ENCODE measurements around the gene CCL28. TPM values are rescaled to one million over a fixed set of nuclear protein-coding genes. Genes with fewer than 3 reads are reported as not detected.

The CCL28 gene
- total and polyA plus RNA-seq, 10 of the 15 experiments (the other 5 are each of a cell fraction or from before 2014, with no cell fraction given) = 1.5 to 7.5 (median 4.4) TPM

DNA sequence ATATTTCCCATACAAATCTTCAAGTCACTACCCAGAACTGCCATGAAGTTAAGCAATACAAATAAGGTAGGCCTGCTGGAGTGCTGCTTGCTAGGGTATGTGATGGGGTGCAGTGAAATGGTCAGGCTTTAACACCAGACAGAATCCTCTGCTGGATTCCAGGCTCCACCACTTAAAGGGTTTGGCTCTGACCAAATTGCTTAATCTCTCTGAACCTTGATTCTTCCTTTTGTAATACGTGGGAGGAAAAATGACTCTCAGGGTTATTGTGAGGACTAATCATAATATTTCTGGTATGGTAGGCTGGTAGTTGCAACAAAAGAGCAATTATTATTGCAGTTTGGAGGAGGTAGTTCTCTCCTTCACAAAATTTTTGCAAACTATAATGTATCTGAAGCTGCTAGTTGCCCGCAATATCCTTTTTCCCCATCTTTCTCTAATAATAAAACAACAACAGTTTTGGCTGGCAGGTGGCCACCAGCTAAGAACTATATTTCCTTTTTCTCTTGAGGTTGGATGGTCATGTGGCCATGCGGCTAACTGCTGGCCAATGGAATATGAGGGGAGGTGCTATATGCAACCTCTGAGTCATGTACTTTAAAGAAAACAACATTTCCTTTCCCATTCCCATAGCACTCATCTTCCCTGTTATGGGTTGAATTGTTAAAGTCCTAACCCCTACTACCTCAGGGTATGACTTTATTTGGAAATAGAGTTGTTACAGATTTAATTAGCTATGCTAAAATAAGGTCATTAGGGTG, 44.1 kb downstream of the CCL28 start:
- ATAC-seq = no peak
- H3K9ac ChIP-seq (ENCODE audit: control insufficient read depth, insufficient read depth, low read length) = no peak overlapping the region
- intact Hi-C loops (cut with micrococcal nuclease; ENCODE audit: unreplicated experiment) (no loop called here), in situ Hi-C loops (cut with MboI) (no loop called here)
- H3K9me3 ChIP-seq (replicated peaks; ENCODE audit: control insufficient read depth, insufficient read depth, low read length) = no peaks in the 10 kb centered on the region
- ChIA-PET SMC1A (ENCODE audit: uncharacterized antibody, unreplicated experiment) (no interaction called here), POLR2A (interaction anchor here (0.5 kb wide), 1 partner anchor 246 kb away, joined by 8 read pairs; no protein-coding TSS in a partner anchor), CTCF (no interaction called here), RAD21 (ENCODE audit: unreplicated experiment) (no interaction called here)
- WGBS (ENCODE audit: insufficient coverage, insufficient replicate concordance, low lambda C conversion rate, missing lambda C conversion rate) = 98% methylated on average over 3 of the region's 3 CpGs
- H3K27ac ChIP-seq (ENCODE audit: control insufficient read depth, insufficient read depth) = no peak overlapping the region
- DNase-seq (ENCODE audit: low read depth, low spot score) = no peak
- no peaks in the 10 kb centered on the region for H3K79me2 ChIP-seq (ENCODE audit: control insufficient read depth, insufficient read depth, low read length)
- no peak overlapping the region for H3K4me2 ChIP-seq (ENCODE audit: control insufficient read depth, insufficient read depth)
- H2AFZ ChIP-seq (ENCODE audit: control insufficient read depth, low read depth, low read length) = no peak overlapping the region
- H4K20me1 ChIP-seq (ENCODE audit: control insufficient read depth, insufficient read depth) = no peaks in the 10 kb centered on the region
- TF ChIP-seq TAF1 (IDR thresholded peaks at IDR 0.05; ENCODE audit: borderline replicate concordance, low read depth, low read length) (no peak), SMC3 (IDR thresholded peaks at IDR 0.05; ENCODE audit: borderline replicate concordance, low read length) (no peak), LARP7 (IDR thresholded peaks at IDR 0.05) (no peak)
- TF ChIP-seq, protein P1, sequence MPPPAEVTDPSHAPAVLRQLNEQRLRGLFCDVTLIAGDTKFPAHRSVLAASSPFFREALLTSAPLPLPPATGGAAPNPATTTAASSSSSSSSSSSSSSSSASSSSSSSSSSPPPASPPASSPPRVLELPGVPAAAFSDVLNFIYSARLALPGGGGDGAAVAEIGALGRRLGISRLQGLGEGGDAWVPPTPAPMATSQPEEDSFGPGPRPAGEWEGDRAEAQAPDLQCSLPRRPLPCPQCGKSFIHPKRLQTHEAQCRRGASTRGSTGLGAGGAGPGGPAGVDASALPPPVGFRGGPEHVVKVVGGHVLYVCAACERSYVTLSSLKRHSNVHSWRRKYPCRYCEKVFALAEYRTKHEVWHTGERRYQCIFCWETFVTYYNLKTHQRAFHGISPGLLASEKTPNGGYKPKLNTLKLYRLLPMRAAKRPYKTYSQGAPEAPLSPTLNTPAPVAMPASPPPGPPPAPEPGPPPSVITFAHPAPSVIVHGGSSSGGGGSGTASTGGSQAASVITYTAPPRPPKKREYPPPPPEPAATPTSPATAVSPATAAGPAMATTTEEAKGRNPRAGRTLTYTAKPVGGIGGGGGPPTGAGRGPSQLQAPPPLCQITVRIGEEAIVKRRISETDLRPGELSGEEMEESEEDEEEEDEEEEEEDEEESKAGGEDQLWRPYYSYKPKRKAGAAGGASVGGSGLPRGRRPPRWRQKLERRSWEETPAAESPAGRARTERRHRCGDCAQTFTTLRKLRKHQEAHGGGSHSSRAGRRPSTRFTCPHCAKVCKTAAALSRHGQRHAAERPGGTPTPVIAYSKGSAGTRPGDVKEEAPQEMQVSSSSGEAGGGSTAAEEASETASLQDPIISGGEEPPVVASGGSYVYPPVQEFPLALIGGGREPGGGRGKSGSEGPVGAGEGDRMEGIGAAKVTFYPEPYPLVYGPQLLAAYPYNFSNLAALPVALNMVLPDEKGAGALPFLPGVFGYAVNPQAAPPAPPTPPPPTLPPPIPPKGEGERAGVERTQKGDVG (CRISPR knock-in tag; IDR thresholded peaks at IDR 0.05) = no peak
- no peaks in the 10 kb centered on the region for H3K27me3 ChIP-seq (replicated peaks in 1 of 2; ENCODE audit: control insufficient read depth in 2 of 2, insufficient read depth in 2 of 2, low read length in 1 of 2)
- H3K4me3 ChIP-seq = no peak overlapping the region
- FAIRE-seq = no peak
- no peaks in the 10 kb centered on the region for H3K4me1 ChIP-seq (ENCODE audit: control insufficient read depth, insufficient read depth, low read length)
- no peaks in the 10 kb centered on the region for H3K36me3 ChIP-seq (ENCODE audit: control insufficient read depth in 2 of 2, insufficient read depth in 2 of 2, low read length in 1 of 2)
- BruUV-seq (replicated peaks) = no TSS peak
